BJ (cell line): ENCODE measurements around the gene CCDC102B. TPM values are rescaled to one million over a fixed set of nuclear protein-coding genes. Genes with fewer than 3 reads are reported as not detected.

ENCODE experiments used
- CTCF ChIA-PET: fragments of 350-600 bp; formaldehyde crosslinking; extraction: SDS; loops from one replicate; lab custom pipeline; 2021; ENCODE audit warnings: antibody characterized with exemption, inconsistent platforms; lab: Yijun Ruan, JAX
- POLR2A ChIA-PET: fragments of 300-600 bp; sonication (Branson Sonifier 250); formaldehyde crosslinking; extraction: SDS; loops from one replicate; lab custom pipeline; 2021; ENCODE audit warnings: antibody characterized with exemption; lab: Charles Lee
- DNase-seq: peaks from one replicate; pipeline ENCODE4 v3.0.0-alpha.2; 2011; ENCODE audit warnings: low read depth
- H3K27me3 ChIP-seq: 2 replicates; pipeline ENCODE4 v1.6.0; 2011; ENCODE audit warnings: low read length; ENCODE audit not compliant: control insufficient read depth, insufficient read depth
- H3K36me3 ChIP-seq: 2 replicates; pipeline ENCODE4 v1.5.1; 2011; ENCODE audit warnings: low read length; ENCODE audit not compliant: control insufficient read depth, insufficient read depth
- H3K4me3 ChIP-seq: 2 replicates; pipeline ENCODE4 v1.5.1; 2011; ENCODE audit warnings: low read depth, mild to moderate bottlenecking, control low read depth, low read length
- CTCF ChIP-seq: IDR thresholded peaks from 2 replicates; pipeline ENCODE4 v1.5.1; 2011; ENCODE audit warnings: low read depth, mild to moderate bottlenecking, control low read depth, inconsistent platforms, low read length, moderate library complexity; ENCODE audit not compliant: insufficient read depth
- polyA plus RNA-seq: library from polyadenylated mRNA; depleted of rRNA; stranded (reverse); fragments of >200 nt; gene quantifications from 2 replicates; pipeline ENCODE4 v1.2.3, GENCODE V29; 2011

CCDC102B gene
- polyA plus RNA-seq, 1 experiment, result 2.8 TPM

- Histone ChIP-seq H3K4me3 (no peak overlapping the region), H3K36me3 (no peaks in the 10 kb centered on the region), H3K27me3 (no peaks in the 10 kb centered on the region)
- DNase-seq, result no peak
- TF ChIP-seq CTCF, result no peak
- CTCF ChIA-PET, result no interaction called here
- POLR2A ChIA-PET, result no interaction called here
Observed at GRCh38 chr18:68956650-68957049, 158.8 kb downstream of the CCDC102B start.

- POLR2A ChIA-PET, result no interaction called here
Observed at GRCh38 chr18:68960355-68960754, 162.5 kb downstream of the CCDC102B start.

DNA sequence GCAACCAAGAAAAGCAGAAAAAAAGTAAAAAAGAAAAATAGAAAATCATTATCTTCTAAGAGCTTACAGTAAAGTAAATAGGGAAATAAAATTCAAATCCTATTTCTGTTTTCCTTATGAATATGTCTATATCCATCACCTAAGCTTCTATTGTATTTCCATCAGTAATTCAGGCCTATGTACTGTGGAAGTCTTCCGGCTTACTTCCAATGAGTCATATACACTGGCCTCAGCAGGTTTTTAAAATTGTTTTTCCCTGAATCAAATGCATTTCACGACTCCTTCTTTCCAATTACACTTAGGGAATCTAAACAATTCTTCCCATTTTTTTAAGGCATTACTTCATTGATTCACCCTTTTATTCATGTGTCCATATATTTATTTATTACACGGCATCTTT, 164.7 kb downstream of the CCDC102B start:
- CTCF ChIA-PET, result no interaction called here
- no peak for DNase-seq
- Histone ChIP-seq H3K4me3 (no peak overlapping the region), H3K36me3 (no peaks in the 10 kb centered on the region), H3K27me3 (no peaks in the 10 kb centered on the region)
- POLR2A ChIA-PET, result no interaction called here
- no peak for TF ChIP-seq CTCF

More at GRCh38 chr18:68960355-68960754, 162.5 kb downstream of the CCDC102B start:
- Histone ChIP-seq H3K36me3 (no peaks in the 10 kb centered on the region), H3K27me3 (no peaks in the 10 kb centered on the region), H3K4me3 (no peak overlapping the region)
- no peak for TF ChIP-seq CTCF
- CTCF ChIA-PET, result no interaction called here
- DNase-seq, result no peak

DNA sequence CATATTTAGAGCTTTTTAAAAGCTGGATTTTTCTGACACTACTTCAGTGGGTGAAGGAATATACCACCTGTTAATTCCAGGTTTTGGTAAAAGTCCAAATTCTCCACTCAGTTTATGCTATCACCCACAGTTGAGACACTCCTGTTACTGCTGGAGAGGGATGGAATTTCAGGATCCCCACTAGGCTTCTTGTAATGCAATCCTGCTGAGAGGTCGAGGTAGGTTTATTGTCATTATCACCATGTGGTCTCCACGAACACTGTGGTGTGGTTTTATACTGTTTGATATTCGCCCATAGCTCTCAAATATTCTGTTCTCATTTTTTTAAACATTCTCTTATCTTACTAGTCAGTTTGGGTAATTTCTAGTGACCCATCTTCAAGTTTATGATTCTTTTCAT, 167.9 kb downstream of the CCDC102B start:
- H3K27me3 ChIP-seq, result no peaks in the 10 kb centered on the region
- no peak for TF ChIP-seq CTCF
- no peaks in the 10 kb centered on the region for H3K36me3 ChIP-seq
- H3K4me3 ChIP-seq, result no peak overlapping the region
- CTCF ChIA-PET, result no interaction called here
- no peak for DNase-seq
- POLR2A ChIA-PET, result no interaction called here

GRCh38 chr18:68969027-68969426, 171.1 kb downstream of the CCDC102B start:
- no peak overlapping the region for H3K4me3 ChIP-seq
- ChIA-PET POLR2A (interaction anchor here (0.6 kb wide), 1 partner anchor 18 kb away, joined by 4 read pairs; no protein-coding TSS in a partner anchor), CTCF (no interaction called here)
- no peaks in the 10 kb centered on the region for H3K27me3 ChIP-seq
- H3K36me3 ChIP-seq, result no peaks in the 10 kb centered on the region
- DNase-seq, result no peak
- no peak for TF ChIP-seq CTCF
